ENCODE results near the gene CXCR3.
A peak's percentile ranks its signal among the peaks of the same experiment; 100 is the strongest.
"Not testable (repeated sequence)": the region's sequence is repeated elsewhere in the genome, so short reads cannot be mapped to it uniquely, and the experiment has no call there.

The CXCR3 gene

DNA sequence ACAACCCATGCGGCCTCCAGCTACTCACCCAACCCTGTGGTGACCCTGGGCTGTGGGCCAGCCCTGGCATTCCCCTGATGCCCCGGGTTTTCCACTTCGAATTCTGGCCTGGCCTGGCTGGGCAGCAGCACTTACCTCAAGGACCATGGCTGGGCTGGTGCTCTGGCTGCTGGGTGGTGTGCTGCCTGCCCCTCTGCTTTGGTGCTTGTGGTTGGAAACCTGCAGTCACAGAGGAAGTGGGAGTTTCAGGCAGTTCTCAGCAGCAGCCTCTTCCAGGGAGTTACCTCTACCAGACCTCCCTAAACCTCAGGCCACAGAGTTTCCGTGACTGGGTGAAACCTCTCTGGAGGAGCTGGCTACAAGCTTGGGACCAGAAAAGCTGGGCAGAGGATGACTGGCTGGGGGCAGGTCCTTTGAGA is at the start of gene CXCR3:
Gene CXCR3, minus strand, starts transcription at position 209 of the 419 bp plus-strand sequence. Its CDS starts 62 bp downstream, at position 147.
- DNase-seq (ENCODE audit: low read depth): peak; percentile 48

GRCh38 chrX:71667328-71668247 is 49.3 kb upstream of the CXCR3 start, which contains the start of gene LOC101059915:
Gene LOC101059915 (plus strand): TSS chrX:71667546.
- DNase-seq (ENCODE audit: low read depth): no peak

GRCh38 chrX:71666240-71667223 is 48.2 kb upstream of the CXCR3 start:
- no peak for DNase-seq (ENCODE audit: low read depth)

DNA sequence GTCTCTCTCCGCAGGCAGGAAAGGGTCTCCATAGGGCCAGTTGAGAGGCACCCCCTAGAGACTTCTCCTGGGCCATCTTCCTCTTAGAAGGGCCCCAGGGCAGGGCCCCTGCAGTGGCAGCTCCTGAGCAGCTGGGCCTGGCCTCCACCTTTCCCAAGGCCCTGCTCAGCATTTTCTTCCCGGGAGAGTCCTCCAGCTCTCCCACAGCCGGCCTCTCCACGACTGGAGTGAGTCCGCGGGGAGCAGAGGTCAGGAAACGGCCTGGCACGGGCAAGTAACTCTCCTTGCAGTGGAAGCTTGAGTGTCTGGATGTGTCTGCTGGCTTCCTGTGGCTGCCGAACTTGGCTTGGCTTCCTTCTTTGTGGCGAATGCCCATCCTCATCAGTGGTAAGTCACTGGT is 47.4 kb upstream of the CXCR3 start:
- DNase-seq (ENCODE audit: low read depth): no peak

- no peak for DNase-seq (ENCODE audit: low read depth)
Observed at GRCh38 chrX:71664889-71665491, 46.7 kb upstream of the CXCR3 start.

GRCh38 chrX:71664202-71664601 is 45.9 kb upstream of the CXCR3 start:
- DNase-seq (ENCODE audit: low read depth): not testable (repeated sequence)

- not testable (repeated sequence) for DNase-seq (ENCODE audit: low read depth)
Observed at GRCh38 chrX:71663238-71663637, 44.9 kb upstream of the CXCR3 start.

DNA sequence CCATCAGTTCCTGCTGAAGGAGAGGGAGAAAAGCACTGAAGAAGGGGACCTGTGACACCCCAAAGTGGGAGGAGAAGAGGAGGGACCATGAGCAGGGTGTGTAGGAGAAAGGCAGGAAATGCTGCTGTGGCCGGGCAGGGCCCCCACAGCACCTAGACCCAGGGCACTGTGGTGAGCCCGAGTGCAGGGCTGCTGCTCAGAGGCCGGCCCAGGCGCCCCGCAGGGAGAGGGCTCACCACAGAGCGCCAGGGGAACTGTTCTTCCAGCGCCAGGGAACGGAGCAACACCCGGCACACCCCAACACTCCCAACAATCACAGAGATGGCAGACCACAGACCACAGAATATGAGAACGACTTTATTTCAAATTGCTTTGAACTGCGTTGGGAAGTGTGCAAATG is 44.3 kb upstream of the CXCR3 start:
- DNase-seq (ENCODE audit: low read depth): not testable (repeated sequence)

DNA sequence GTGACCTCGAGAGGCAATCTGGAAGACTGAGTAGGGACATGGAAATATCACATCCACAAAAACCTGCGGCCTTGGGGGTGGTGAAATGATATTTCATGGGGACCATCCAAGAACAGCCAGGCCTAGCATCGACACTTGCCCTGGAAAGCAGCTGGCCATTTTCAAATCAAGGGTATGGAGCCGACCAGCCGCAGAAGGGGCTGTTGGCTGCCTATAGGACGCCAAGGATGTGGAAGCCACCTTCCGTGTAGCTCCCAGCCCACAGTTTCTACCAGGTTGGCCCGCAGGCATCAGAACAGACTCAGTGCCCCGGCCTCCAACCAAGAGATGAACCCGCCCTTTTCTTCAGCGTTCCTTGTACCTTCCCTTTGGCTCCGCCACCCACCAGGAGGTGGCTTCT is 43.6 kb upstream of the CXCR3 start:
- DNase-seq (ENCODE audit: low read depth): no peak

GRCh38 chrX:71660562-71661416 is 42.5 kb upstream of the CXCR3 start:
- DNase-seq (ENCODE audit: low read depth): no peak

GRCh38 chrX:71659959-71660358 is 41.6 kb upstream of the CXCR3 start:
- DNase-seq (ENCODE audit: low read depth): no peak

GRCh38 chrX:71659342-71659741 is 41.0 kb upstream of the CXCR3 start:
- no peak for DNase-seq (ENCODE audit: low read depth)

DNA sequence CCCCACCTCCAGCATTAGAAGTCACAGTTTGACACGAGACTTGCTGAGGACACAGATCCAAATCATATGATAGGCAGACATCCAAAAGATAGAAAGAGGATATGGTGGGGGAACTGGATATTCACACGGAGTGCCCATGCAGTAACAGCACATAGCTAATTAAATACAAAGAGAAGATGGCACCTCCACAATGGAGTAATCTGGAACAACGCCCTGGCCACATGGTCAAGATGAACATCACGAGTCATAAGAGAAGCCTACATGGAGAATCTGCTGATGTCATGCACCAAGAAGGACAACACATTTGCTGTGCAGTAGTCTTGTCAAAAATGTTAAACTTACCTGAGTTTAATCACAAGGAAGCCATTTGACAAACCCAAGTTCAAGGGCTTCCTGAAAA is 39.0 kb upstream of the CXCR3 start:
- DNase-seq (ENCODE audit: low read depth): no peak

DNA sequence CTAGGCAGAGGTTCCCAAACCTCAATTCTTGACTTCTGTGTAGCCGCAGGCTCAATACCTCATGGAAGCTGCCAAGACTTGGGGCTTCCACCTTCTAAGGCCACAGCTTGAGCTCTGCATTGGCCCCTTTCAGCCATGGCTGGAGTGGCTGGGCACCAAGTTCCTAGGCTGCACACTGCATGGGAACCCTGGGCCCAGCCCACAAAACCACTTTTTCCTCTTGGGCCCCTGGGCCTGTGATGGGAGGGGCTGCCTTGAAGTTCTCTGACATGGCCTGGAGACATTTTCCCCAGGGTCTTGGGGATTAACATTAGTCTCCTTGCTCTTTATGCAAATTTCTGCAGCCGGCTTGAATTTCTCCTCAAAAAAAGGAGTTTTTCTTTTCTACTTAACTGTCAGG is 35.0 kb upstream of the CXCR3 start:
- no peak for DNase-seq (ENCODE audit: low read depth)

DNA sequence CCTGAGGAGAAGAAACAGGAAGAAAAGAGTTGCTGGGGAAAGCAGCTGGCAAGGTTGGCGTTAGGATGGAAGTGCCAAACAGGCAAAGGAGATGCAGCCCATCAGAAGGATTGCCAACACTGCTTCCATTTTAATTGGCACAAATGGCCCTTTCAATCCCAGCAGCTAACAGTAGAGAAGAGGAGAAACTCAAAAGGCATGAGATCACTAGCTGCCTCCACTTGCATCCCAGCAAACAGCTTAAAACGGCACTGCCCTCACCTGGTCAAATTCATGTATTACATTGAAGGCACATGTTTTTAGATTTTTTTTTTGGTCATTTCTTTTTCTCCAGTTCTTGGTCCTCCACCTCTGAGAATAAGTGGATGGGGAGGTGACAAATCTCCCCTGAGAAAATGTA is 34.1 kb upstream of the CXCR3 start:
- DNase-seq (ENCODE audit: low read depth): peak; percentile 46

- no peak for DNase-seq (ENCODE audit: low read depth)
Observed at GRCh38 chrX:71650333-71650969, 32.1 kb upstream of the CXCR3 start.

DNA sequence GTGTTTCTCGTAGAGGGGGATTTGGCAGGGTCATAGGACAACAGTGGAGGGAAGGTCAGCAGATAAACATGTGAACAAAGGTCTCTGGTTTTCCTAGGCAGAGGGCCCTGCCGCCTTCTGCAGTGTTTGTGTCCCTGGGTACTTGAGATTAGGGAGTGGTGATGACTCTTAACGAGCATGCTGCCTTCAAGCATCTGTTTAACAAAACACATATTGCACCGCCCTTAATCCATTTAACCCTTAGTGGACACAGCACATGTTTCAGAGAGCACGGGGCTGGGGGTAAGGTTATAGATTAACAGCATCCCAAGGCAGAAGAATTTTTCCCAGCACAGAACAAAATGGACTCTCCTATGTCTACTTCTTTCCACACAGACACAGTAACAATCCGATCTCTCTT is 26.1 kb upstream of the CXCR3 start:
- not testable (repeated sequence) for DNase-seq (ENCODE audit: low read depth)

DNA sequence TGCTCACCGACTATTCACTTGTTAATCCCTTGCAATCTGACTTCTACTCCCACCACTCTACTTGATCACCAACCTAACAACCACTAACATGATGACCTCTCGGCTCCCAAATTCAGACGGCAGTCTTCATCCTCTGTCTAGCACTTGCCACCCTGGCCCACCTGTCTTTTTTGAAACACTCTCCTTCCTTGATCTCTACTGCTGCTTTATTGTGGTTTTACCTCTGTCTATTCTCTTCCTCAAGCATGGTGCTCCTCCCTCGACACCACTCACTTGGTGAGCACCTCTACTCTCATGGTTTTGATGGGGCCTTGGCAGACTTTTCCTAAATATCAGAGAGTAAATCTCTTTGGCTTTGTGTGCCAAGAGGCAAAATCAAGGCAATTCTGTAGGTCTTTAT is 21.7 kb upstream of the CXCR3 start:
- no peak for DNase-seq (ENCODE audit: low read depth)

DNA sequence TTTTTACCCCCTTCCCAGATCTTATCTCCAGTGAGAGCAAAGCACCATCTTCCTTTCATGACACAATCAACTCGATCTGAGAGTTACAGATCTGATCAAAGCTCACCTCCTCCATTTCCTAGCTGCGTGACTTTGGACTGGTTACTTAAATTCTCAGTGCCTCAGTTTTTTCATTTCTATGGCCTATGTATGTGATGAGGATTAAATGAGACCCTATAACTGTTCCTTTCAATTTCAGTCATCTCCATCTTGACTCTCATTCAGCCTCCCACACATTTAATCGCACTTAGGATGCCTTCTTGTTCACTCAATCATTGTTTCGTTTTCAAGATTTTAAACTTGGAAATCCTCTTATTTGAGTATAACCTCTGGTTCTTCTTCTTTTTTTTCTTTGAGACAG is 20.1 kb upstream of the CXCR3 start:
- DNase-seq (ENCODE audit: low read depth): no peak

DNA sequence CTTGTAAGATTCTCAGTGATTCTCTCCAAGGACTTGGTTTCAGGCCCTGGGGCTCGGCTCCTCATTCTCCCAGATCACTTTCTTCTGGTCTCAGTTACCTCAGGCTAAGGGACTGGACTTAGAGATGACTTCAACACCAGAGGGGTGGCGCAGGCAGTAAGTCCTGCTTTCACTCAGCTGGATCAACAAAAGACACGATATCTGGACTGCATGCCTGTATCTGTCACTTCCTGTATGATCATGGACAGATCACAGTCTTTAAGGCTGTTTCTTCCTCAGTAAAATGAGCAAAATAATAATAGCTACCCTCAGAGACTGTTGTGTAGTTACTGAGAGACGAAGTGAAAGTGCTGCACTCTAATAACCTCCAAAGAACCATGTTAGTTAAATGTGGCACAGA is 19.5 kb upstream of the CXCR3 start:
- no peak for DNase-seq (ENCODE audit: low read depth)

DNA sequence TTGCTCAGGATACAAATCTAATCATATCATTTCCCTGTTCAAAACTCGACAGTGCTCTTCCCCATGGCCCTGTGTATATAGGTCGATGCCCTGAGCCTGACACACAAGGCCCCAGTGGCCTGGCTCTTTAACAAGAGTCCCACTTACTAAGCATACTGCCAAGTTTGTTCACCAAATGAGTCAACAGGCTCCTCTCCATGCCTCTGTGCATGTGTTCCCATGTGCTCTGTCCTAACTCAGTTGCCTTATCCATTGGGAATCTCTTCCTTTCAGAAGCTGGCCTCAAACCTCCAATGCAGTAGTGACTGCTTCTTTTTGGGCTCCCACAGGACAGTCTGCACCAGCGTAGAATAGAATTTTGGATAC is 18.9 kb upstream of the CXCR3 start:
- DNase-seq (ENCODE audit: low read depth): no peak
